Measurements from ENCODE around the gene DNAAF5.

Gene DNAAF5

DNA sequence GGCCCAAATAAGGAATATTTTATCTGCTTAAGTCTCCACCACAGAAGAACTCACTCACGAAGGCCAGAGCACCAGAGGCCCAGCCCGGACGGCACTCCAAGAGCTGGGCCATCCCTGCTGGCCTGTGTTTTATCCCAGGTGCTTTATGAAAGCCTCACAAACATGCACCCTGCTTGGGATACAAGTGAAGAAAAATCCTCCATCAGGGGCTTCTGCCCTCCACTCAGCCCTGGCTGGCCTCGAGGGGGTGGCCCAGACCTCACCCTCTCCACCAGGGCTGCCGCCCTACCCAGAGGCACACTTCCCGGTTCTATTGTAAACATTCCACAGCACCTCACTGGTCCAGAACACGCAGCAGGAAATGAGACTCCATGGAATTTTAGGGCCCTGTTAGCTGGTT lies 19.8 kb upstream of the DNAAF5 start:
- DNase-seq (ENCODE audit: low read depth in 1 of 2, low spot score in 1 of 2): no peak

DNA sequence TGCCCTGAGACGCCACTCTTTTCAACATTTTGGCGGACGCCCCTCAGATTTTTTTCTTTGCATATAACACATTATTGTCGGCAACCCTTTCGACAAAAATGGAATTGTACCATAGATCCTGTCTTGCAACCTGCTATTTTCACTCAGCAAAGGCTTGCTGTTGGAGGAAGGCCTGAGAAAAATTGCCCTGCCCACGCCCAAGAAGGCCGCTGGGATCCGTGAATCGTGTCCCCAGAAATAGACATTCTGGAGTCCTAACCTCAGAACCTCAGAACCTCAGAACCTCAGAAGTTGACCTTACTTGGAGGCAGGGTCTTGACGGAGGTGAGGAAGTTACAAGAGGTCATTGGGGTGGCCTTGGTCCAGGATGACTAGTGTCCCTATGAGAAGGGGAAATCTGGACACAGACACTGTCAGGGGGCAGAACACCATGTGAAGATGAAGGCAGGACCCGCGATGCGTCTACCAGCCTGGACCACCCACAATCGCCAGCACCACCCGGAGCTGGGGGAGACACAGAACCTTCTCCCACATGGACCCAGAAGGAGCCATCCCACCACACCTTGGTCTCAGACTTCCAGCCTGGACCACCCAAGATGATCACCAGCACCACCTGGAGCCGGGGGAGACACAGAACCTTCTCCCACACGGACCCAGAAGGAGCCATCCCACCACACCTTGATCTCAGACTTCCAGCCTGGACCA lies 19.1 kb upstream of the DNAAF5 start:
- no peak for DNase-seq (ENCODE audit: low read depth in 1 of 2, low spot score in 1 of 2)

DNA sequence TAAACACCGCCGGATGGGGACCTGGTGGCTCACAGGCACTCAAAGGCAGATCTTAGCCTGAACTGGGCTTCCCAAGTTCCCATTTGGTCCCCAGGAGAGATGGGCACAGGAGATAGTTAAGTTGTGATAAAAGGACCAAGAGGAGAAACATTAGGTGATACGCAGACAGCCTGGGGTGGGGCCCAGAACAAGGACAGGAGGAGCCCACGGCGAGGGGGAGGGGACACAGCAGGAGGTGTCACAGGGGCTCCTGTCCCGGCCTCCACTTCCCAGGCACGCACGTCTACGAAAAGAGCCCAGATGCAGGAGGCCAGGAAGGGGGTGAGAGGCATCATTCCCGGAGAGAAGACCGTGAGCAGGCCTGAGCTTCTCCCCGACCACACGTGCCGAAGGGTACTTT lies 16.3 kb upstream of the DNAAF5 start:
- DNase-seq (ENCODE audit: low read depth in 1 of 2, low spot score in 1 of 2): no peak

DNA sequence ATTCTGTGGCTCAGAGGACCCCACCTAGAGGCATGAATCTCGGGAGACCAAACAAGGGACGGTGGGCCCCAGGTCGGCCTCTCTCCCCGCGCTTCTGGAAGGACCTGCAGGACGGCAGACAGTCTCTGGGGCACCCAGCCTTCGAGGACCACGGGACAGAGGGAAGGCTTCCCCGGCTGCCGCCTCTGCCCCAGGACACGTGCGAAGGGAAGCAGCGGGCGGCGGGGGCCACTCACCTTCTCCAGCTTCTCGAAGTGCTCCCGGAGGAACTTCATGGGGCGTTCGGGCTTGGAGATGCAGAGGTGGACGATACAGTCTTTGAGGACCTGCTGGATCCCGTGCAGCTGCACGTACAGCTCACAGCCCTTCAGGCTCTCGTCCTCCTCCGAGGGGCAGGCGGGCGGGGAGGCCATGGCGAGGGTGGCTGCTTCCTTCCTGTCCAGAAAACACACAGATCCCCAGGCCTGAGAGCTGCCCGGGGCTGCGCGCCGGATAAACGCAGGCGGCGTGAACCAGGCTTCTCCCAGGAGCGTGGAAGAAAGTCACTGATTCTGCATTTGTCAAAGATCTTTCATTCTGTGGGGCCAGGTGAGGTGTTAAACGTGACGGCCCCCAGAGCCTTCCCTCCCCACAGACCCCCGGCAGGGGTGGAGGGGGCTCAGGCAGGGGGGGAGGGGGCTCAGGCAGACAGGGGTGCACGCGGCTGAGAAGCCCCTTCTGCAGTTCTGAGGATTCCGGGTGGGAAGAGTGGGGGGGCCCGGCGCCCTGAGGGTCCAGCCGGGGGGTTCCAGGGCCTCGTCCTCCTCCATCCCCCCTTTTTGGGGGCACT lies 15.2 kb upstream of the DNAAF5 start:
- DNase-seq (ENCODE audit: low read depth in 1 of 2, low spot score in 1 of 2): no peak

DNA sequence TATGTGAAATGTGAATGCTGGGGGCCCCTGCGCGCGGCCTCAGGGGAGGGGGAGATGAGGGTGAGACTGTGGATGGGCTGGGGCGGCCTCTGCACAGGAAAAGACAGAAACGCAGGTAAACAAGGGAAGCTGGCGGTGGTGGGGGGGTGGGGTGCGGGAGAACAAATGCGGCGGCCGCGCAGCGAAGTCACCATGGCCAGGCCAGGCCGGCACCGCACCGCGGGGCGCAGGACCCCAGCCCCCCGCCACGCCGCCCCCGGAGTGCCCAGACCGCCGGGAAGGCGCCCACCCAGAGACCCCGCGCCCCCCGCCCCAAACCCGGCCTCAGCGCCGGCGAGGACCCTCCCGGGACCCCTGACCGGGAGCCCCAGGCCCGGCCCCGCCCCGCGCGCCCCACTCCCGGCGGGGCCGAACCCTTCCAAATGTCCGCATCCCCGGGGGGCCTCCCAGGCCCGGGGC lies 14.5 kb upstream of the DNAAF5 start:
- no peak for DNase-seq (ENCODE audit: low read depth in 1 of 2, low spot score in 1 of 2)

DNA sequence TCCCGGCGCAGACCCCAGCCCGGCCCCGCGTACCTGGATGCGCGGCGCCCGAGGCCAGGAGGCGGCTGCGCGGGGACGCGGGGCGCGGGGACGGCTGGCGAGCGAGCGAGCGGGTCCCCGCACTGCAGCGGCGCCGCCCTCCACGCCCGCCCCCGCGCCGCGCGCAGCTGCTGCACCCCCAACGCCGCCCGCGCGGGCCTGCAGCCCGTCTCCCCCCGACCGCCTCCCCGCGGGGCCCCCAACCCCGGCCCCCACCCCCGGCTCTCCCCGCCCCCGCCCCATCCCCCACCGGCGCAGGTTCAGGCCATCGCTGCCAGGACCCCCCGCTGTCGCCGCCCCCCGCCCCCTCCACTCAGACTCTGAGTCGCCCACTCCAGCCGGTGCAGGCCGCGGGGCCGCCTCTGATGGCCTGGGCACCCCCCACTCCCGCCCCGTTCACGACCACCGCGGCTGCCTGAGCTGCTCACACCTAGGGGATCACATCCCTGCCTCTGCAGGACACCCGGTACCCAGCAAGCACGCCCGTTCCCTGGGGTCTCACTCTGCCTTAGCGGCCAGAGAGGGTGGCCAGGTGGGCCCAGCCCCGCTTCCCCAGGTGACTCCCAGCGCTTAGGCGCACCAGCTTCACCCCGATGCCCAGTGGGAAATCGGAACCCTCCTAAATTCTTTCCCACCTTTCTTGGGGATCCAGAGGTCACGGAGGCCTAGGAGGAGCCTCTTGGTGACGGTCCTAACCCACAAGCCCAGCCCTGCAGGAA lies 13.9 kb upstream of the DNAAF5 start:
- no peak for DNase-seq (ENCODE audit: low read depth in 1 of 2, low spot score in 1 of 2)

DNA sequence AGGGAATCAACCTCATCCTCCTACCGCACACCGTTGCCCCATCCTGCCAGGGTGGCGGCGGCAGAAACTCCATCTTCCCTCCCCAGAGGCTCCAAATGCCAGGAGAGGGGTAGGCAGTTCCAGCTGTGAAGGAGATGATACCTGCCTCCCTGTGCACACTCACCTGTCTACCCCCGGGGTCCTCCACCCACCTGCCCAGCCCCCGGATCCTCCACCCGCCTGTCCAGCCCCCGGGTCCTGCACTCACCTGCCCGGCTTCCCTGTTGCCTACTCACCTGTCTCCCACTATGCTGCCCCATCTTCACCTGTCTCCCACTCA lies 13.4 kb upstream of the DNAAF5 start:
- no peak for DNase-seq (ENCODE audit: low read depth in 1 of 2, low spot score in 1 of 2)

DNA sequence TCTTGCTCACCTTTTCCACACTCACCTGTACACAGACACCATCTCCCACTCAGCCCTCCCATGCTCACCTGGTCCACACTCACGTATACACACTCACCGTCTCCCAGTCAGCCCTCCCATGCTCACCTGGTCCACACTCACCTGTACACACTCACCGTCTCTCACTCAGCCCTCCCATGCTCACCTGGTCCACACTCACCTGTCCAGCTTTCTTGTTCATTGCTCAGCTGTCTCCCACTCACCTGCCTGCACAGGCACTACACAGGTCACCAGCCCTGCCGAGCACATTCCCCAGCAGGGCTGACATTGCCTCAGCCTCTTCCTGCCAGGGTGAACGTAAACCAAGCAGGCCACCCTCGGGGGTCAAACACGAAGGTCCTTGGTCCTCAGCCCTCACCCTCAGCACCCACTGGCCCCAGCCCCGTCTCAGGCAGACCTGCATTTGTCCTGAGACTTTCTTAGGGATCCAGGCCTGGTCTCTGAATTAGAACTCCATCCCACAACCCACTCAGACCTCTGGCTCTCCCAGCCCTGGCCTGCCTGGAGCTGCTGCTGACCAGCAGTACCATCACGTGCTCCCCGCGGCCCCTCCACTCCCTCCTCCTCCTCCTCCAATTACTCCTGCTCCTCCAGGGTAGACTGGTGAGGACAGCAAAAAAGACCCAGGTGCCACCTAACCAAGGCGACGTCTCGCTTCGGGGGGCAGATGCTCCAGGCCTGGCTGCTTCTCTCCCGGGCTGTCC lies 12.8 kb upstream of the DNAAF5 start:
- no peak for DNase-seq (ENCODE audit: low read depth in 1 of 2, low spot score in 1 of 2)

DNA sequence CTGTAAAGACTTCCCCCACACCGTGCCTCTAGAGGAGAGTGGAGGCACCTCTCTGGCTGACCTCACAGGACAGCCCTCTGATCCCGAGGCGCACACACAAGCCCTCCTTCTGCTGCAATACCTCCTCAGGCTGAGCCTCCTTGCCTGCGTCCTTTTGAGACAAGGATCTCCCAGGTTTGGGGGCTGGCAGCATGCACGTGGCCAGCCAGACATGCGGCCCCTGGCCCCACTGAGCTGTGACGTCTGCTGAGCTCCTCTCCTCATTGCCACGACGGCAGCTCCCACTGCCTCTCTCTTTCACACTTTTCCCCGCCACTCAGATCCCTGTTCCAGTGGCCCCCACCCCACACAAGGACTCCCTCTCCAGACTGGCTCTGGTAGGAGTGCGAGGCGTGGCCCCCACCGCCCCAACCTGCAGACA lies 12.2 kb upstream of the DNAAF5 start:
- DNase-seq (ENCODE audit: low read depth in 1 of 2, low spot score in 1 of 2): no peak

DNA sequence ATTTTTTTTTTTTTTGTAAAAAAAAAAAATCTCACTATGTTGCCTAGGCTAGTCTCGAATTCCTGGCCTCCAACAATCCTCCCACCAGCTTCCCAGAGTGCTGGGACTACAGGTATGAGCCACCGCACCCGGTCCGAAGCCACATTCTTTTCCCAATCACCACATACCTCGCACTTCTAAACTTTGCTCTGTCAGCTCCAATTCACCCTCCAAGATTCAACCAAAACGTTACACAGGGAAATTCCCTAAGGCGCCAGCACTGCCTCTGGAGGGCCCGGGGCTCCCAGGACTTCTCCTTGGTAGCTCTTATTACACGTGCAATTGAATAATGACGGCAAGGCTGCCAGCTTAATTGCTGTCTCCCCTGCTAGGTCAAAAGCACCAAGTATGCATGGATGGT lies 10.3 kb upstream of the DNAAF5 start:
- no peak for DNase-seq (ENCODE audit: low read depth in 1 of 2, low spot score in 1 of 2)

DNA sequence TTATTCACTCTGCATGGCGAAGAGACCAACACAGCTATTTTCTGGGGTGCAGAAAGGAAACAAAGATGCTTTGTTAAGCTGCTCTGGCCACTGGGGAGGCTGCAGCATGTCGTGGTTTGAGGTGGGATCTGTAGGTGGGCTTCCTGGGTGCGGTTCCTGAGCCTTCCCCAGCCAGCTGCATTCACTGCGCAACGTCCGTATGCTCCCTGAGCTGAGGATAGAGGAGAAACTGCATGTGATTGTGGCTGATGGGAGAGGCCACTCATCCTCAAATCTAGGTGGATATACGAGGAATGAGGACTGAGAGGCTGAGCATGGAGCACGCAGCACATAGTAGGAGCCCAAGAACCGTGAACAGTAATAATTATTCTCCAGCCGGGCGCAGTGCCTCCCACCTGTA lies 9.9 kb upstream of the DNAAF5 start:
- DNase-seq (ENCODE audit: low read depth in 1 of 2, low spot score in 1 of 2): no peak

DNA sequence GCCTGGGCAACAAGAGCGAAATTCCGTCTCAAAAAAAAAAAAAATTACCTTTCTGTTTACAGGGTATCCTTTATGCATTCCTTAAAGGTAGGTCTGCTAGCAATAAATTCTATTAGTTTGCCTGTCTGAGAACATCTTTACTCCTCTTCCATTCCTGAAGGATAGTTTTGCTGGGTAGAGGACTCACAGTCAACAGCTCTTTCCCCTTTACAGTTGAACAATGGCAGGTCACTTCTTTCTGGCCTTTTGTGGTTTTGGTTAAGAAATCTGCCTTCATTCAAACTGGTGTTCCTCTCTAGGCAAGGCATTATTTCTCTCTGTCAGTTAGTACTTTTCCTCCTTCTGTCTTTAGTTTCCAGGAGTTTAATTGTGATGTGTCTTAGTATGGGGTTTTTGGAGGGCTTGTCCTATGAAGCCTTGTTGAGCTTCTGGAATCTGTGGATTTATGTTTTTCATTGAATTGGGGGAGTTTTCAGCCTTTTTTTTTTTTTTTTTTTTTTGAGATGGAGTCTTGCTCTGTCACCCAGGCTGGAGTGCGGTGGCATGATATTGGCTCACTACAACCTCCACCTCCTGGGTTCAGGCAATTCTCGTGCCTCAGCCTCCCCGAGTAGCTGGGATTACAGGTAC lies 4.8 kb upstream of the DNAAF5 start:
- DNase-seq (ENCODE audit: low read depth in 1 of 2, low spot score in 1 of 2): no peak

DNA sequence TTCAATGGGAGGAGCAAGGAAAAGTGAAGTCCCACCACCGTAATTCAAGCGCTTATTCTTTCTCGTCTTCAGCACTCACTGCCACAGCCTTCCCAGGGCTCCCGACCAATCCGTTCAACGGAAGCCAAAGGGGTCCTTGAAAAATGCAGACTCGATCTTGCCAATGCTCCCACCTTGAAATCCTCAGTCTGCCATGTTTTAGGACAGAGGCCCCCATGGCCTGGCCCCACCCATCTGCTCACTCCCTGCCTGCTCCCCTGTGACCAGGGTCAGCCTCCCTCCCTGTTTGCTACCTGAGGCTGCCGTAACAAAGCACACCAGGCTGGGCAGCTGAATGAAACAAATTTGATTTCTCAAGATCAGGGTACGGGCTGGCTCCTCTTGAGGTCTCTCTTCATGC lies 3.0 kb upstream of the DNAAF5 start:
- no peak for DNase-seq (ENCODE audit: low read depth in 1 of 2, low spot score in 1 of 2)

DNA sequence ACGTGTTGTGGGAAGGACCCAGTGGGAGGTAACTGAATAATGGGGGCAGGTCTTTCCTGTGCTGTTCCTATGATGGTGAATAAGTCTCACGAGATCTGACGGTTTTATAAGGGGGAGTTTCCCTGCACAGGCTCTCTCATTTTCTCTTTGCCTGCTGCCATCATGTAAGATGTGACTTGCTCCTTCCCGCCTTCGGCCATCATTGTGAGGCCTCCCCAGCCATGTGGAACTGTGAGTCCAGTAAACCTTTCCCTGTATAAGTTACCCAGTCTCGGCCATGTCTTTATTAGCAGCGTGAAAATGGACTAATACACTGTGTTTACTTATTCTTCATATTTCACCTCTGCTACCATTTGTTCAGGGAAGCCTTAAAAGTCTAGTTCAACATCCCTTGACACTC lies 2.2 kb upstream of the DNAAF5 start:
- DNase-seq (ENCODE audit: low read depth in 1 of 2, low spot score in 1 of 2): no peak

DNA sequence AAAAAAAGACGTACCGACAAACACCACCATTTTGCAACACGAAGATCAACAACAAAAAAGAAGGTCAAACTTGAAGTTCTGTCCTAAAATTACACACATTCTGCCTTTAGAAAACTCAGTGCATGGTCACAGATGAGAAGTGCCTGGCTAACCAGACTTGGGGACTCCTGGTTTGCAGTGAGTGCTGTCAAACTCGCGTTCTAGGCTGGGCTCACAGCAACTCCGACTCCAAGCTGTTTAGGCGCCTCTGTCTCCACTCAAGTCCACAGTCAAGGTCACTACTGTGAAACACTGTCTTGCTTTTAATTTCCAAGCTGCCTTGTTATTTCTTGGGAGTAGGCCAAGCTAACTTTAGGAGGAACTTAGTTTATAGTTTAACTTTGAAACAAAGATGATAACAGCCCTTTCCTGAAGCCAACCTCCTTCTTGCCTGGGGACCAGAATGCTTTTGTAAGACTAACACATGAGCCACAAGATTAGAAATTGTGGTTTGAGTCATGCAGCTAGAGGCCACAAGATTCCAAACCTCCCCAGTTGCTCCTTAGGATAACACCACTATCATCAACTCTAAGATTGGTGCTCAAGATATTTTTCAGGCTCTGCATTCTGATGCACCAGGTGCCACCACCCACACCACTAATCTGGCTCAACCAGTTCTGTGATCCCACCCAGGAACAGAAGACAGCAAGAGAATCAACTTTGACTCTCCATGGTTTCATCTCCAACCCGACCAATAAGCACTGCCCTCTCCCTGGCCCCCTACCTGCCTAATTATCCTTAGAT lies 1.1 kb upstream of the DNAAF5 start:
- no peak for DNase-seq (ENCODE audit: low read depth in 1 of 2, low spot score in 1 of 2)

DNA sequence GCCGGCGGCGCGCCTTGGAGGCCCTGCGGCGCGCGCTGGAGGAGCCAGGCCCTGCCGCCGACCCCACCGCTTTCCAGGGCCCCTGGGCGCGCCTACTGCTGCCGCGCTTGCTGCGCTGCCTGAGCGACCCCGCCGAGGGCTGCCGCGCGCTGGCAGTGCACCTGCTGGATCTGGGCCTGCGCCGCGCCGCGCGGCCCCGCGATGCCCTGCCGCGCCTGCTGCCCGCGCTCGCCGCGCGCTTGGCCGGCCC lies 280 bp downstream of the DNAAF5 start:
- DNase-seq (ENCODE audit: low read depth in 1 of 2, low spot score in 1 of 2): no peak

DNA sequence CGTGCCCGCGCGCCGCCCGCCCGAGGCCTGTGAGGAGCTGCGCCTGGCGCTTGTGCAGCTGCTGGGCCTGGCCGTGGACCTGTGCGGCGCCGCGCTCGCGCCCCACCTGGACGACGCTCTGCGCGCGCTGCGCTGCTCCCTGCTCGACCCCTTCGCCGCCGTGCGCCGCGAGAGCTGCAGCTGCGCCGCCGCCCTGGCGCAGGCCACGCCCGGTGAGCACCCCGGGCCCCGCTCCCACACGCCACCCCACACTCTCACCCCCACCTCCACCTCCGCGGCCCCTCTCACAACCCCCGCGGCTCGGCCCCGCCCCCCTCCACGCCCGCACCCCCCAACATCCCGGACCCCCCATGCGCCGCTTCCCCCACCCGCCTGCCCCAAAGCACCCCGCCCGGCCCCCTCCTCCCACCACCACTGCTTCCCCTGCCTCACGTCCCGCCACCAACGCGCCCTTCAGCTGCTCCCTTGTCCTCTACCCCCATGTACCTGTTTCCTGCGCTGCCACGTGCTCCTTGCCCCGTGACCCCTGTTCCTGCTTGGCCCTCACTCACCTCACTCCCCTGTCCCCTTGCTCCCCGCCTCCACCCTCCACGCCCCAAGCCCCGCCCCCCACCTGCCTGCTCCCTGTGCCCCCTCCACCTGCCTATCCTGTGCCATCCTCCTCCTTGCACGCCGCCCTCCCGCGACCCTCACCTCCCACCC lies 756 bp downstream of the DNAAF5 start, which contains the start of gene PRKAR1B:
TSS of gene PRKAR1B (minus strand) at position 178 of the 702 bp plus-strand sequence. CDS start 15,776 bp downstream, outside the sequence.
- peak in 1 of 2 donors; percentile 26 for DNase-seq (ENCODE audit: low read depth in 1 of 2, low spot score in 1 of 2)

DNA sequence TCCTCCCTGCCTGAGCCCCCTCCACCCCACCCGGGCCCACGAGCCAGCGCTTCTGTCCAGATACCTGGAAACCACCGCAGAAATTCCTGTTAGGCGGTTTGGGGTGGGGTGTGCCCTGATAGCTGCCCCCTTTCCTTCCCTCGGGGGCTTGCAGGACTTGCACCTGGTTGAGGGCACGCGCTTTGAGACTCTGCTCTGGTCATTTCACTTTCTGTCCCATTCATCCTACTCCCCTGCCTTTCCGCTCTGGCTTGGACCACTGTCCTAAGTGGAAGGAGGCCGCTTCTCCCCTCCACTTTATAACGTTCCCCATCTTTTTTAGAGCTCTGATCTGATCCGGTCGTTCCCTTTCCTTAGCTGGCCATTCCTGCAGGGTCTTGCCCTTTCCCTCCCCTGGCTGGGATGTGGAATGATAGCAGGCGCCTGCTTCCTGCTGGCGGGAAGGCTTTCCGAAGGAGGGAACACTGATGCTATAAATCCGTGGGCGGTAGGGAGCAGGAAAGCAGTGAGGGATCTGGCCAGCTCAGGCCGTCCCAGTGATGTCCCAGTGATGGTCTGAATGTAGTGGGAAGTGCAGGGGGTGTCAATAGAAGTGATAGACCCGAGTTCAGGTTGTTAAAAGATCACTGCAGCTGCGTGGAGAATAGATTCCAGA lies 1.4 kb downstream of the DNAAF5 start:
- DNase-seq (ENCODE audit: low read depth in 1 of 2, low spot score in 1 of 2): no peak

DNA sequence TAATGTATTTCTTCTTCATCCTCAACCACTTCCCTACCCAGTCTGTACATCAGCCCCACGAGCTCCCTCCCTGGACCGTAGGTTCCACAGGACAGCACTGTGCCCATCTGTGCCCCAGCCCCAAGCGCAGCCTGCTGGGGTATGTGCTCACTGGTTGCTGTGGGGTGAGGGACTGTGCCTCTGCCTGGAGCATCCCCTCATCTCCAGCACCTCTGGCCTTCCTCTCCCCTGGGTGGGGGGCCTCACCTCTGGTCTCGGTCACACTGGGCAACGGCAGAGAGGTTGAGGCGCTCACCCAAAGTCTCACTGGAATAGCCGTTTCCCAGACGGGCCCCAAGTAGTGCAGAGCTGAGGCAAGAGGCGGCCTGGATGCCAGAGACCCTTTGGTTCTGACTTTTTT lies 2.1 kb downstream of the DNAAF5 start:
- no peak for DNase-seq (ENCODE audit: low read depth in 1 of 2, low spot score in 1 of 2)
